Left lobe of liver (tissue), 2 donors: Measurements from ENCODE around the gene ERLIN1. TPM values are rescaled to one million over a fixed set of nuclear protein-coding genes. Genes with fewer than 3 reads are reported as not detected.

Experiments
- ATAC-seq: fragments of 200-7000 bp; cut with Tn5 transposase; one replicate; pipeline ENCODE4 v1.9.1; 2020; ENCODE audit warnings: mild to moderate bottlenecking, moderate library complexity
- DNase-seq: peaks from one replicate; pipeline ENCODE4 v3.0.0-alpha.2; 2020; ENCODE audit warnings: low spot score
- total RNA-seq: library from RNA; stranded (reverse); gene quantifications from one replicate; pipeline ENCODE4 v1.2.1, GENCODE V29; 2021
- donor health status: DM: no; HTN: no; CAD: no; lungs with moderate emphysema.
- donor health status: DM: no; HTN: yes; CAD: no.

Gene ERLIN1
- 43.6 TPM for total RNA-seq

- peak; percentile 88 for ATAC-seq
- peak; percentile 95 for DNase-seq
Observed at GRCh38 chr10:100185364-100186252, at the start of gene ERLIN1. ERLIN1 (minus strand) TSS chr10:100186029; CDS start chr10:100185626, 403 bp downstream.

GRCh38 chr10:100232101-100232500 is 46.3 kb upstream of the ERLIN1 start:
- ATAC-seq = no peak
- DNase-seq = no peak

GRCh38 chr10:100229819-100230422 is 44.1 kb upstream of the ERLIN1 start:
- ATAC-seq = no peak
- no peak for DNase-seq

GRCh38 chr10:100223879-100224278 is 38.0 kb upstream of the ERLIN1 start:
- ATAC-seq (no peak), DNase-seq (no peak)

- ATAC-seq (no peak), DNase-seq (no peak)
Observed at GRCh38 chr10:100222529-100222928, 36.7 kb upstream of the ERLIN1 start.

GRCh38 chr10:100216006-100216405 is 30.2 kb upstream of the ERLIN1 start:
- ATAC-seq (no peak), DNase-seq (no peak)

GRCh38 chr10:100209303-100209702 is 23.5 kb upstream of the ERLIN1 start:
- no peak for DNase-seq
- ATAC-seq = no peak

- no peak for ATAC-seq
- DNase-seq = no peak
Observed at GRCh38 chr10:100208276-100208675, 22.4 kb upstream of the ERLIN1 start.

- no peak for DNase-seq
- ATAC-seq = no peak
Observed at GRCh38 chr10:100204370-100204769, 18.5 kb upstream of the ERLIN1 start.

GRCh38 chr10:100201549-100201948 is 15.7 kb upstream of the ERLIN1 start:
- no peak for DNase-seq
- ATAC-seq = no peak

GRCh38 chr10:100194711-100195110 is 8.9 kb upstream of the ERLIN1 start:
- DNase-seq (no peak), ATAC-seq (no peak)

GRCh38 chr10:100192350-100192749 is 6.5 kb upstream of the ERLIN1 start:
- no peak for ATAC-seq
- no peak for DNase-seq

- peak; percentile 50 for ATAC-seq
- DNase-seq = no peak
Observed at GRCh38 chr10:100186253-100187212, 704 bp upstream of the ERLIN1 start.

GRCh38 chr10:100184840-100185239 is 989 bp downstream of the ERLIN1 start:
- DNase-seq (no peak), ATAC-seq (peak; percentile 35)

- DNase-seq (no peak), ATAC-seq (no peak)
Observed at GRCh38 chr10:100184426-100184825, 1.4 kb downstream of the ERLIN1 start.

GRCh38 chr10:100183481-100183880 is 2.3 kb downstream of the ERLIN1 start:
- DNase-seq (no peak), ATAC-seq (peak; percentile 10)

GRCh38 chr10:100182908-100183307 is 2.9 kb downstream of the ERLIN1 start:
- DNase-seq (no peak), ATAC-seq (no peak)

- no peak for DNase-seq
- ATAC-seq = no peak
Observed at GRCh38 chr10:100182281-100182680, 3.5 kb downstream of the ERLIN1 start.

- ATAC-seq (peak; percentile 50), DNase-seq (no peak)
Observed at GRCh38 chr10:100175875-100176274, 10.0 kb downstream of the ERLIN1 start.

GRCh38 chr10:100174699-100175677 is 10.8 kb downstream of the ERLIN1 start:
- ATAC-seq = no peak
- DNase-seq = no peak
